T-helper 17 cell (primary cell): ENCODE data around the gene LMO2. TPM values are rescaled to one million over a fixed set of nuclear protein-coding genes. Genes with fewer than 3 reads are reported as not detected.

Source experiments
- ATAC-seq: fragments of 150-1000 bp; cut with Tn5 transposase; 2 replicates; pipeline ENCODE4 v1.10.0; 2021; ENCODE audit warnings: mild to moderate bottlenecking, moderate library complexity
- DNase-seq, 3 donors: peaks; one replicate each; pipeline versions ENCODE4 v3.0.0 to v3.0.0-alpha.2; 2020 to 2021
- H3K9me3 ChIP-seq: one replicate; pipeline ENCODE4 v1.7.0; 2013; ENCODE audit warnings: low read length, mild to moderate bottlenecking; ENCODE audit not compliant: control insufficient read depth, poor library complexity, severe bottlenecking
- H3K27ac Mint-ChIP-seq: one replicate; pipeline ENCODE4 v1.8.0; 2022; ENCODE audit warnings: mild to moderate bottlenecking, moderate library complexity, mixed read lengths
- H3K27me3 Mint-ChIP-seq: one replicate; pipeline ENCODE4 v1.8.0; 2022; ENCODE audit warnings: mixed read lengths
- H3K36me3 Mint-ChIP-seq: one replicate; pipeline ENCODE4 v1.8.0; 2022; ENCODE audit warnings: low read depth, mixed read lengths
- H3K4me1 Mint-ChIP-seq: one replicate; pipeline ENCODE4 v1.8.0; 2022; ENCODE audit warnings: mild to moderate bottlenecking, mixed read lengths
- H3K4me3 Mint-ChIP-seq: one replicate; pipeline ENCODE4 v1.8.0; 2022; ENCODE audit warnings: mild to moderate bottlenecking, moderate library complexity, mixed read lengths
- total RNA-seq, 4 donors: library from RNA in 2 of 4; stranded (reverse) in 2 of 4; gene quantifications; one replicate each; pipeline ENCODE4 v1.2.3 and lab custom pipeline; 2022 to 2026

The LMO2 gene
- total RNA-seq, 2 donors from 2014 or later = 1.8 to 2.1 TPM

DNA sequence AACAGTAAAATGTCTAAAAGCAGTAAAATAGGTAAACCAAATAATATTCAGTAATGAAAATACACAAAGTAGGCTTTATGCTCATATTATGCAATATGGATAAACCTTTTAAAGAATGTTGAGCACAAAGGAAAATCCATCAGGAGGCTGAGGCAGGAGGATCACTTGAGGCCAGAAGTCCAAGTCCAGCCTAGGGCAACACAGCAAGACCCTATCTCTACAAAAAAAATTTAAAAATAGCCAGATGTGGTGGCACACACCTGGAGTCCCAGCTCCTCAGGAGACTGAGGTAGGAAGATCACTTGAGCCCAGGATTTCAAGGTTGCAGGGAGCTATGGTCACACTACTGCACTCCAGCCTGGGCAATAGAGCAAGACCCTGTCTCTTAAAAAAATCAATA lies 17.7 kb upstream of the LMO2 start:
- H3K36me3 Mint-ChIP-seq = no peaks in the 10 kb centered on the region
- H3K9me3 ChIP-seq = no peaks in the 10 kb centered on the region
- DNase-seq (no peak), ATAC-seq (no peak)
- no peak overlapping the region for H3K27ac Mint-ChIP-seq
- peaks cover 66% of the 10 kb centered on the region for H3K27me3 Mint-ChIP-seq
- no peak overlapping the region for H3K4me3 Mint-ChIP-seq
- peaks cover 5% of the 10 kb centered on the region for H3K4me1 Mint-ChIP-seq

GRCh38 chr11:33909150-33909549 lies 17.3 kb upstream of the LMO2 start:
- H3K4me1 Mint-ChIP-seq = peaks cover 5% of the 10 kb centered on the region
- H3K27ac Mint-ChIP-seq = no peak overlapping the region

GRCh38 chr11:33907421-33907820 lies 15.5 kb upstream of the LMO2 start:
- Mint-ChIP-seq H3K4me1 (peaks cover 5% of the 10 kb centered on the region), H3K27ac (no peak overlapping the region), H3K36me3 (no peaks in the 10 kb centered on the region), H3K27me3 (peaks cover 79% of the 10 kb centered on the region), H3K4me3 (no peak overlapping the region)
- H3K9me3 ChIP-seq = no peaks in the 10 kb centered on the region
- DNase-seq (no peak), ATAC-seq (no peak)

More at GRCh38 chr11:33909150-33909549, 17.3 kb upstream of the LMO2 start:
- Mint-ChIP-seq H3K27me3 (peaks cover 70% of the 10 kb centered on the region), H3K36me3 (no peaks in the 10 kb centered on the region), H3K4me3 (no peak overlapping the region)
- DNase-seq = no peak
- no peaks in the 10 kb centered on the region for H3K9me3 ChIP-seq
- no peak for ATAC-seq

GRCh38 chr11:33906484-33907186 lies 14.8 kb upstream of the LMO2 start:
- H3K27ac Mint-ChIP-seq = no peak overlapping the region
- no peaks in the 10 kb centered on the region for H3K9me3 ChIP-seq
- H3K4me3 Mint-ChIP-seq = no peak overlapping the region
- DNase-seq (no peak), ATAC-seq (no peak)
- peaks cover 79% of the 10 kb centered on the region for H3K27me3 Mint-ChIP-seq
- H3K4me1 Mint-ChIP-seq = peaks cover 5% of the 10 kb centered on the region
- no peaks in the 10 kb centered on the region for H3K36me3 Mint-ChIP-seq

DNA sequence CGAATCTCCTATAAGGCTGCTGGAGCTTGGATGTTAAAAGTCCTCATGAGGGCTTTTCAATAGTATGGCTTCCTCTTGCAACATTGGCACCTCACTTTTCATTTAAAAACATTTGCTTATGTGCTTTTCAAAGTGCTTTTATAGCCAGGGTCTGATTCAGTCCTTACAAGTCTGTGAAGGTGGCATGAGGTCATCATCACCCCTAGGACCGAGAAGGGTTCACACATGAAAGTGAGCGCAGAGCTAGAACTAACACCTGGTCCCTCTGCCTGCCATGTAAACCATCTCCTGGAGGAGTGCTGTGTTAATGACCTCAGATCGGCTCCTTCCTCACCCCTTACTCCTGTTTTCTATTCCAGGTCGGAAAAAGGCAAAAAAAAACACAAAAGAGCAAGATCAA lies 12.2 kb upstream of the LMO2 start:
- ATAC-seq = no peak

GRCh38 chr11:33900159-33900840 lies 8.4 kb upstream of the LMO2 start:
- Mint-ChIP-seq H3K4me3 (no peak overlapping the region), H3K36me3 (peaks cover 2% of the 10 kb centered on the region), H3K27ac (no peak overlapping the region), H3K27me3 (peaks cover 80% of the 10 kb centered on the region), H3K4me1 (peaks cover 3% of the 10 kb centered on the region)
- DNase-seq (no peak), ATAC-seq (no peak)
- no peaks in the 10 kb centered on the region for H3K9me3 ChIP-seq

More for the DNA sequence above, 12.2 kb upstream of the LMO2 start:
- Mint-ChIP-seq H3K27me3 (peaks cover 77% of the 10 kb centered on the region), H3K36me3 (peaks cover 2% of the 10 kb centered on the region), H3K4me3 (no peak overlapping the region), H3K4me1 (peaks cover 5% of the 10 kb centered on the region), H3K27ac (no peak overlapping the region)
- H3K9me3 ChIP-seq = no peaks in the 10 kb centered on the region
- DNase-seq = no peak

GRCh38 chr11:33899400-33900037 lies 7.6 kb upstream of the LMO2 start:
- no peak overlapping the region for H3K27ac Mint-ChIP-seq
- peaks cover 78% of the 10 kb centered on the region for H3K27me3 Mint-ChIP-seq
- DNase-seq = no peak
- H3K9me3 ChIP-seq = no peaks in the 10 kb centered on the region
- no peak for ATAC-seq
- no peak overlapping the region for H3K4me3 Mint-ChIP-seq
- peaks cover 2% of the 10 kb centered on the region for H3K36me3 Mint-ChIP-seq
- peaks cover 3% of the 10 kb centered on the region for H3K4me1 Mint-ChIP-seq

GRCh38 chr11:33898957-33899356 lies 7.1 kb upstream of the LMO2 start:
- Mint-ChIP-seq H3K36me3 (peaks cover 2% of the 10 kb centered on the region), H3K4me3 (no peak overlapping the region), H3K27me3 (peaks cover 76% of the 10 kb centered on the region), H3K4me1 (peaks cover 8% of the 10 kb centered on the region), H3K27ac (no peak overlapping the region)
- ATAC-seq (no peak), DNase-seq (no peak)
- H3K9me3 ChIP-seq = no peaks in the 10 kb centered on the region

- Mint-ChIP-seq H3K27me3 (peaks cover 80% of the 10 kb centered on the region), H3K27ac (no peak overlapping the region), H3K36me3 (peaks cover 2% of the 10 kb centered on the region), H3K4me3 (no peak overlapping the region), H3K4me1 (peaks cover 19% of the 10 kb centered on the region)
- no peak for DNase-seq
- no peak for ATAC-seq
- H3K9me3 ChIP-seq = no peaks in the 10 kb centered on the region
Measured at GRCh38 chr11:33897761-33898375, 6.0 kb upstream of the LMO2 start.

DNA sequence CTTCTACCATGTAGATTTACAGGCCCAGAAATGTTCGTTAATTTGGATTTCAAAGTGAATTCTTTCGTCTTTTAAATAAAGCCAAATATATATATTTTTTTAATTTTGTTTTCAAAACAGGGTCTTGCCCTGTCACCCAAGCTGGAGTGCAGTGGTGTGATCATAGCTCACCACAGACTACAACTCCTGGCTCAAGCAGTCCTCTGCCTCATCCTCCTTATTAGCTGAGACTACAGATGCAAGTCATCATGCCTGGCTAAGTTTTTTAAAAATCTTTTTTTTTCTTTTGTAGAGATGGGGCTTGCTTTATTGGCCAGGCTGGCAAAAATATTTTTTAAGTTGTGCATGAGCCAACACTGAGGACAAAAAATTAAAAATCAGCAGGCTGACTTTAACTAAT lies 5.0 kb upstream of the LMO2 start:
- ATAC-seq (no peak), DNase-seq (no peak)
- peaks cover 20% of the 10 kb centered on the region for H3K4me1 Mint-ChIP-seq
- peaks cover 80% of the 10 kb centered on the region for H3K27me3 Mint-ChIP-seq
- no peaks in the 10 kb centered on the region for H3K9me3 ChIP-seq
- no peak overlapping the region for H3K4me3 Mint-ChIP-seq
- H3K36me3 Mint-ChIP-seq = peaks cover 2% of the 10 kb centered on the region
- H3K27ac Mint-ChIP-seq = no peak overlapping the region

DNA sequence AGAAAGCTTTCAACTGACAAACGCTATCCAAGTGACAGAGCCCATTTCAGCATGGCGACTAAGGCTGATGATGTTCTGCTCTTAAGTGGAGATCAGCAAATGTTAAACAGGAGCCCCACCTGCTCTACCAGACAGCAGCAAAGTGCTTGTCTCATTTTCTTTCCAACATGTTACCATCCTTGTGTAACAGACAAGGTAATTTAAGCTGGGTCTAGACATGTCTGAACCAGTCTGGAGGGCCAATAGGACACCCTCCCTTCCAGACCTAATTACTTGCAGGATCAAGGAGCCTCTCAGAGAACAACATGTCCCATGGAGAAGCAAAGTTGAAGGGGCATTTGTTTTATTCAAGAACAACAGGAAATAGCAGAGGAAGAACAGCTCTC lies 3.9 kb upstream of the LMO2 start:
- Mint-ChIP-seq H3K27ac (no peak overlapping the region), H3K4me3 (no peak overlapping the region), H3K36me3 (no peaks in the 10 kb centered on the region), H3K27me3 (peaks cover 81% of the 10 kb centered on the region), H3K4me1 (peaks cover 22% of the 10 kb centered on the region)
- ATAC-seq (no peak), DNase-seq (no peak)
- no peaks in the 10 kb centered on the region for H3K9me3 ChIP-seq

DNA sequence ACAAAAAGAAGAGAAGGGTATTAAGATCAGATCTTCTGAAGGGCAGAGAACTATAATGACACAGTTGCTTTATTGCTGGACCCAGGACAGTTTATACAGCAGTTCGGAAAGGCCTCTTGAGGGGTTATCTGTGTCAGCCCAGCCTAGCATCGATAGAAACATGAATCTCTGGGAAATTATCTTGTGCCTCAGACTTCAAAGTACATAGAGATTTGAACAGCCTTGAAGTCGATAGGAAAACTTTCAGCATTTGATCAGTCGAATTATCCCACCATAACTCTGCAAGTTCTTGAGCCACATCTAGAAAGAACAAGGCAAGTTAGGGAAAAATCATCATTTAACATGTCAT lies 2.5 kb upstream of the LMO2 start:
- Mint-ChIP-seq H3K36me3 (no peaks in the 10 kb centered on the region), H3K4me1 (peaks cover 22% of the 10 kb centered on the region), H3K4me3 (peak overlapping the region; percentile 93), H3K27ac (peak overlapping the region; percentile 90), H3K27me3 (peaks cover 81% of the 10 kb centered on the region)
- no peak for DNase-seq
- H3K9me3 ChIP-seq = no peaks in the 10 kb centered on the region
- no peak for ATAC-seq

DNA sequence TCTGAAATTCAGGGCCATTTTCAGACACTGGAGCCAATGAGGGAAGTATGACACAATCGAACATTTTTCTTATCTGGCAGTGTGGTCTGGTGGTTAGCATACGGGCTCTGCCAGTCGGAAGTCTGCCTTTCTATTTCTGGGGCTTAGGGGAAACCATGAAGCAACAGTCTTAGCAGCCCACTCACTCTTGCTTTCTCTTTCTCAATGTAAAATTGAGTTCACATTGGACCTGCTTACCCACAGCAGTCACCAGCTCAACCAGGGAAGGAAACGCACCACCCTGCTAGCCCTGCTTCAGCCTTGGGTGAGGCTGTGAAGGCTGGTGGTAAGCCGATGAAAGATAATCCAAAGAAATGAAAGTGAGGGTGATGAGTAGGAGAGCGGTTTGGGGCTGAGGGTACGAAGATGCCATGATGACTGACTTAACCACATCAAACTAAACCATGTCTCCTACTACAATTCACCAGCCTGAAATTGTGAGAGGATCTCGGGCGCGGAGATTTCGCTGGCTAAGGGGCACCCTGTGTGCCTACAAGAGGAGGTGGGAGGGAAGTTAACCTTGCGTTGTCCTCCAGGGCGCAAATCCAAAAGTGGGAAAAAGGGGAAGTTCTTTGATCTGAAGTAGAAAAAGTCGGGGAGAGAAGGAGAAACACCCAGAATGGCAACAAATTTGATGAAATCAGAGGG lies 2.0 kb upstream of the LMO2 start:
- Mint-ChIP-seq H3K27me3 (peaks cover 83% of the 10 kb centered on the region), H3K36me3 (no peaks in the 10 kb centered on the region), H3K27ac (peak overlapping the region; percentile 90)

More for the DNA sequence above, 2.0 kb upstream of the LMO2 start:
- H3K9me3 ChIP-seq = no peaks in the 10 kb centered on the region
- Mint-ChIP-seq H3K4me3 (peak overlapping the region; percentile 93), H3K4me1 (peaks cover 22% of the 10 kb centered on the region)
- peak; percentile 89 for ATAC-seq
- DNase-seq = peak in 2 of 3 donors; percentile 12 to 18
